GM19238 (cell line): ENCODE data around the gene RPL6.
"Not testable (repeated sequence)": the region's sequence is repeated elsewhere in the genome, so short reads cannot be mapped to it uniquely, and the experiment has no call there.

Experiments used
- DNase-seq: peaks from one replicate; pipeline ENCODE4 v3.0.0; 2011; ENCODE audit warnings: low spot score; ENCODE audit not compliant: insufficient read length

Gene RPL6

GRCh38 chr12:112409064-112409905 is at the start of gene RPL6:
RPL6 (minus strand) TSS chr12:112409605; CDS start chr12:112408656, 949 bp downstream.
- peak; percentile 72 for DNase-seq

GRCh38 chr12:112458751-112459150 is 49.3 kb upstream of the RPL6 start:
- DNase-seq: no peak

GRCh38 chr12:112458330-112458729 is 48.9 kb upstream of the RPL6 start:
- DNase-seq: no peak

- DNase-seq: not testable (repeated sequence)
These were observed 47.7 kb upstream of the RPL6 start for GRCh38 chr12:112457142-112457541.

- DNase-seq: no peak
These were observed 46.6 kb upstream of the RPL6 start for GRCh38 chr12:112456029-112456428.

- DNase-seq: no peak
These were observed 41.3 kb upstream of the RPL6 start for GRCh38 chr12:112450725-112451124.

- DNase-seq: not testable (repeated sequence)
These were observed 38.8 kb upstream of the RPL6 start for GRCh38 chr12:112448165-112448564.

- DNase-seq: no peak
These were observed 37.7 kb upstream of the RPL6 start for GRCh38 chr12:112447106-112447505.

GRCh38 chr12:112446008-112446725 is 36.8 kb upstream of the RPL6 start:
- DNase-seq: no peak

GRCh38 chr12:112443916-112444315 is 34.5 kb upstream of the RPL6 start:
- no peak for DNase-seq

- DNase-seq: not testable (repeated sequence)
These were observed 31.2 kb upstream of the RPL6 start for GRCh38 chr12:112440653-112441052.

GRCh38 chr12:112439769-112440168 is 30.4 kb upstream of the RPL6 start:
- DNase-seq: no peak

GRCh38 chr12:112438645-112439044 is 29.2 kb upstream of the RPL6 start:
- not testable (repeated sequence) for DNase-seq

- DNase-seq: no peak
These were observed 24.1 kb upstream of the RPL6 start for GRCh38 chr12:112433551-112433950.

- no peak for DNase-seq
These were observed 22.6 kb upstream of the RPL6 start for GRCh38 chr12:112431965-112432364.

GRCh38 chr12:112430929-112431328 is 21.5 kb upstream of the RPL6 start:
- no peak for DNase-seq

GRCh38 chr12:112427760-112428159 is 18.4 kb upstream of the RPL6 start:
- no peak for DNase-seq

- DNase-seq: no peak
These were observed 16.4 kb upstream of the RPL6 start for GRCh38 chr12:112425582-112426382.

- no peak for DNase-seq
These were observed 14.7 kb upstream of the RPL6 start for GRCh38 chr12:112424126-112424525.

- no peak for DNase-seq
These were observed 13.1 kb upstream of the RPL6 start for GRCh38 chr12:112422531-112422930.

GRCh38 chr12:112421363-112421762 is 12.0 kb upstream of the RPL6 start:
- DNase-seq: no peak

GRCh38 chr12:112420740-112421139 is 11.3 kb upstream of the RPL6 start:
- DNase-seq: no peak
